Measurements from ENCODE around the gene HIPK2. TPM values are rescaled to one million over a fixed set of nuclear protein-coding genes. Genes with fewer than 3 reads are reported as not detected.

The HIPK2 gene
- total and polyA plus RNA-seq, 8 donors = 25.1 to 61.8 (median 30.4) TPM

- Histone ChIP-seq H3K27ac (no peak overlapping the region), H3K4me3 (no peak overlapping the region), H3K9me3 (no peaks in the 10 kb centered on the region), H3K27me3 (no peaks in the 10 kb centered on the region), H3K4me1 (no peaks in the 10 kb centered on the region), H3K36me3 (peaks cover 0 to 100% of the 10 kb centered on the region in 2 donors)
- intact Hi-C loops (cut with DNase I) = no loop called here
- DNase-seq = no peak
- TF ChIP-seq CTCF (IDR thresholded peaks at IDR 0.05) = no peak
- no peak for ATAC-seq
These were observed 180.8 kb downstream of the HIPK2 start for GRCh38 chr7:139597028-139597427.

GRCh38 chr7:139596626-139597025 lies 181.2 kb downstream of the HIPK2 start:
- no peak for TF ChIP-seq CTCF (IDR thresholded peaks at IDR 0.05)
- H3K36me3 ChIP-seq = peaks cover 0 to 100% of the 10 kb centered on the region in 2 donors
- intact Hi-C loops (cut with DNase I) = no loop called here
- H3K27ac ChIP-seq = no peak overlapping the region
- no peaks in the 10 kb centered on the region for H3K9me3 ChIP-seq
- no peak overlapping the region for H3K4me3 ChIP-seq
- H3K27me3 ChIP-seq = no peaks in the 10 kb centered on the region
- no peaks in the 10 kb centered on the region for H3K4me1 ChIP-seq
- DNase-seq (no peak), ATAC-seq (no peak)

GRCh38 chr7:139595806-139596205 lies 182.0 kb downstream of the HIPK2 start:
- H3K36me3 ChIP-seq = peaks cover 0 to 100% of the 10 kb centered on the region in 2 donors
- no peaks in the 10 kb centered on the region for H3K9me3 ChIP-seq
- ATAC-seq = no peak

GRCh38 chr7:139594911-139595476 lies 182.8 kb downstream of the HIPK2 start:
- TF ChIP-seq CTCF (IDR thresholded peaks at IDR 0.05) = no peak
- Histone ChIP-seq H3K9me3 (no peaks in the 10 kb centered on the region), H3K27me3 (no peaks in the 10 kb centered on the region), H3K36me3 (peaks cover 0 to 100% of the 10 kb centered on the region in 2 donors), H3K4me3 (no peak overlapping the region), H3K4me1 (no peaks in the 10 kb centered on the region), H3K27ac (no peak overlapping the region)
- DNase-seq = no peak
- no peak for ATAC-seq
- intact Hi-C loops (cut with DNase I) = no loop called here

More at GRCh38 chr7:139595806-139596205, 182.0 kb downstream of the HIPK2 start:
- intact Hi-C loops (cut with DNase I) = no loop called here
- no peaks in the 10 kb centered on the region for H3K4me1 ChIP-seq
- no peak overlapping the region for H3K27ac ChIP-seq
- DNase-seq = no peak
- no peak overlapping the region for H3K4me3 ChIP-seq
- no peaks in the 10 kb centered on the region for H3K27me3 ChIP-seq
- TF ChIP-seq CTCF (IDR thresholded peaks at IDR 0.05) = no peak

- no peak for TF ChIP-seq CTCF (IDR thresholded peaks at IDR 0.05)
- no peaks in the 10 kb centered on the region for H3K27me3 ChIP-seq
- no peak overlapping the region for H3K4me3 ChIP-seq
- H3K27ac ChIP-seq = no peak overlapping the region
- DNase-seq = no peak
- ATAC-seq = no peak
- H3K36me3 ChIP-seq = peaks cover 0 to 100% of the 10 kb centered on the region in 2 donors
- intact Hi-C loops (cut with DNase I) = no loop called here
- peaks cover 0 to under 1% of the 10 kb centered on the region in 2 donors for H3K4me1 ChIP-seq
- no peaks in the 10 kb centered on the region for H3K9me3 ChIP-seq
These were observed 183.7 kb downstream of the HIPK2 start for GRCh38 chr7:139594090-139594489.

Data from left lung (tissue), 10 donors.